Measurements from ENCODE around the gene LHFPL3.
"Not testable (repeated sequence)": the region's sequence is repeated elsewhere in the genome, so short reads cannot be mapped to it uniquely, and the experiment has no call there.

The LHFPL3 gene

GRCh38 chr7:104328296-104328969 is at the start of gene LHFPL3:
Gene LHFPL3 (plus strand): TSS chr7:104328603.
- DNase-seq = no peak

GRCh38 chr7:104281685-104282084 is 46.7 kb upstream of the LHFPL3 start:
- DNase-seq = not testable (repeated sequence)

- no peak for DNase-seq
Observed at GRCh38 chr7:104286839-104287238, 41.6 kb upstream of the LHFPL3 start.

GRCh38 chr7:104288137-104288536 is 40.3 kb upstream of the LHFPL3 start:
- DNase-seq = no peak

- DNase-seq = no peak
Observed at GRCh38 chr7:104294291-104294690, 34.1 kb upstream of the LHFPL3 start.

GRCh38 chr7:104296266-104296665 is 32.1 kb upstream of the LHFPL3 start:
- no peak for DNase-seq

- no peak for DNase-seq
Observed at GRCh38 chr7:104296900-104297299, 31.5 kb upstream of the LHFPL3 start.

- DNase-seq = no peak
Observed at GRCh38 chr7:104299323-104299722, 29.1 kb upstream of the LHFPL3 start.

GRCh38 chr7:104299777-104300176 is 28.6 kb upstream of the LHFPL3 start:
- DNase-seq = no peak

GRCh38 chr7:104306793-104307192 is 21.6 kb upstream of the LHFPL3 start:
- DNase-seq = no peak

- DNase-seq = no peak
Observed at GRCh38 chr7:104317948-104318629, 10.3 kb upstream of the LHFPL3 start.

- no peak for DNase-seq
Observed at GRCh38 chr7:104327534-104327933, 869 bp upstream of the LHFPL3 start.

- DNase-seq = no peak
Observed at GRCh38 chr7:104327938-104328295, 486 bp upstream of the LHFPL3 start.

GRCh38 chr7:104328970-104329825 is 795 bp downstream of the LHFPL3 start:
- no peak for DNase-seq

GRCh38 chr7:104341546-104341945 is 13.1 kb downstream of the LHFPL3 start:
- no peak for DNase-seq

GRCh38 chr7:104352736-104353135 is 24.3 kb downstream of the LHFPL3 start:
- DNase-seq = no peak

- DNase-seq = no peak
Observed at GRCh38 chr7:104357166-104357565, 28.8 kb downstream of the LHFPL3 start.

- DNase-seq = no peak
Observed at GRCh38 chr7:104358446-104359132, 30.2 kb downstream of the LHFPL3 start.

GRCh38 chr7:104362756-104363155 is 34.4 kb downstream of the LHFPL3 start:
- no peak for DNase-seq

- no peak for DNase-seq
Observed at GRCh38 chr7:104363355-104363754, 35.0 kb downstream of the LHFPL3 start.

GRCh38 chr7:104366390-104366789 is 38.0 kb downstream of the LHFPL3 start:
- no peak for DNase-seq

GRCh38 chr7:104367926-104368325 is 39.5 kb downstream of the LHFPL3 start:
- DNase-seq = no peak
